ENCODE measurements around the gene NSDHL.
A peak's percentile ranks its signal among the peaks of the same experiment; 100 is the strongest.

The NSDHL gene

GRCh38 chrX:152896450-152896849 lies 65.6 kb downstream of the NSDHL start:
- TF ChIP-seq CTCF (IDR thresholded peaks at IDR 0.05; ENCODE audit: low read depth, low read length, missing control alignments) = no peak
- in situ Hi-C loops (cut with HindIII; ENCODE audit: low pct_ligation_motif_present, low sequenced_read_pairs) = no loop called here
- Histone ChIP-seq H3K27me3 (replicated peaks) (no peaks in the 10 kb centered on the region), H3K36me3 (replicated peaks) (no peaks in the 10 kb centered on the region), H3K4me3 (ENCODE audit: low read depth, low read length) (no peak overlapping the region), H3K27ac (no peak overlapping the region)
- peak; percentile 16 for DNase-seq

DNA sequence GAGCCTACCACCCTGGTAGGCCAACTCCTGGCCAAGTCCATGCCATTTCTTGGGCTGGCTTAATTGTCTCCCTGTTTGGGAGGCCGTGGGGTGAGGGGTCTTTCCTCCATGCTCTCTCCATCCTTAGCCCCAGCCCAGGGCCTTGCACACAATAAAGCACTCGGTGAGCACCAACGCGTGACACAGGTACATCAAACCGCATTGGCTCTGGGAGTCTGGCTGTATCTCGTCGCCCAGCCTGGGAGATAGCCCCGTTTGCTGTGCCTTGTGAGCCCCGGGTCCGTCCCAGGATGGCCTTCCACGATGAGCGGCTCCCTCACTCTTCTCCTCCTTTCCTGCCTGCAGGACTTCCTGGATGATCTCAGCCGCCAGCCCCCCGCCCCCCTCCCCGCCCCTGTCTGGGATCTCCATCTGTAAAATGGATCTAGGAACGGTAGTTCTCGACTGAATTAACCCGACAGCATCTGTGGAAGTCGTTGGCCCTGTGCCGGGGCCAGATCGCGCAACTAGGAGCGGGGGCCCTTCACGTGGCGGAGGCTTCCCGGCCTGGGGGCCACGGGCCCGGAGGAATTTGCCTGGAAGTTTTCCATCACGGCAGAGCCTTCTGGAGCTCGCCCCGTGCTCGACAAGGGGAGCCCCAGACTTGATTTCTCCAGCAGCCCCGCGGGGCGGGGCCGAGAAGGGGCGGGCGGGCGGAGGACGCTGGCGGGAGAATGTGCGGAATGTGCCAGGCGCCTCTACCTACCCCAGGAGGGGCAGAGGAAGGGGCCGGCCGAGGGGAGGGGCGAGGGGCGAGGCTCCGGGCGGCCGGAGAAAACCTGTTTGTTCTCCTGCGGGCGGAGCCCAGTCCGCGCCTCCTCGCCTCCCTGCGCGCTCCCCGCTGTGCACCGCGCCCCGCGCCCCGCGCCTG lies 66.6 kb downstream of the NSDHL start, which contains the start of gene ZNF185:
ZNF185 (plus strand) TSS at position 846 of the 910 bp plus-strand sequence. CDS start 16,423 bp downstream, outside the sequence.
- in situ Hi-C loops (cut with HindIII; ENCODE audit: low pct_ligation_motif_present, low sequenced_read_pairs) = no loop called here
- no peak for DNase-seq
- H3K4me3 ChIP-seq (ENCODE audit: low read depth, low read length) = peak within 1 kb of the TSS; percentile 35

GRCh38 chrX:152898442-152898841 lies 67.6 kb downstream of the NSDHL start:
- in situ Hi-C loops (cut with HindIII; ENCODE audit: low pct_ligation_motif_present, low sequenced_read_pairs) = no loop called here
- H3K27me3 ChIP-seq (replicated peaks) = no peaks in the 10 kb centered on the region
- no peak for TF ChIP-seq CTCF (IDR thresholded peaks at IDR 0.05; ENCODE audit: low read depth, low read length, missing control alignments)
- H3K36me3 ChIP-seq (replicated peaks) = no peaks in the 10 kb centered on the region
- H3K27ac ChIP-seq = no peak overlapping the region
- H3K4me3 ChIP-seq (ENCODE audit: low read depth, low read length) = peak overlapping the region; percentile 35
- no peak for DNase-seq

More for the DNA sequence above, 66.6 kb downstream of the NSDHL start, which contains the start of gene ZNF185:
- Histone ChIP-seq H3K27me3 (replicated peaks) (no peaks in the 10 kb centered on the region), H3K36me3 (replicated peaks) (no peaks in the 10 kb centered on the region), H3K27ac (no peak within 1 kb of the TSS)
- no peak for TF ChIP-seq CTCF (IDR thresholded peaks at IDR 0.05; ENCODE audit: low read depth, low read length, missing control alignments)

DNA sequence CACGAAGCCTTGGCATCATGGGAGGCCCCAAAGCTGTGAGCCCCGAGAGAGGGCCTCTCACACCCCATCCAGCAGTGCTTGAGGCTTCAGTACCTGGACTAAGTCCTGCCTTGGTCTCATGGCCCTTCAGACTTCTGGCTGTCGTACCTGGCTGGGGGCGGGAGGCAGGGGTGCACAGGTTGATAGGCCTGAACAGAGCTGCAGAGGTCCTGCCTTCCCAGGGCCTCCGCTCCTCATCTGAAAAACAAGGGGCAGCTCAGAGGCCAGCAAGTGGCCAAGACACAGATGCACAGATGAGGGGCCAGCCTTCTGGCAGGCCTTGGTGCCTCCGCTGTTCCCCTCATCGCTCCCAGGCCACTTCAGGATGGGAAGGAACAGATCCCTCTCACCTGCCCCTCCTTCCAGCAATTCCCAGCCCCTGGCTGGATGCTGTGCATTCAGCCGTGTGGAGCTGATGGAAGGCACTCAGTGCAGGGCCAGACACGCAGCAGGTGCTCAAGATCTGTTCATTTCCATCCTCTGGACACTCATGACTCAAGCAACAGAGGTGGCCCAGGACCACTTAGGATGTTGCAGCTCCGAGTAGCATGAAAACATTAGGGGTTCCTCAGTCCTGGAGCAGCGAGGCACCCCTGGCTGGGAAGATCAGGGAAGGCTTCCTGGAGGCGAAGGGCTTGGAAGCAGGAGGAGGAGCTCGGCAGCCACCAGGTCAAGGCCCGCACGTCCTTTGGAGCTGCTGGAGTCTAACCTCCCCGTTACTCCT lies 68.4 kb downstream of the NSDHL start:
- no peak for DNase-seq
- H3K36me3 ChIP-seq (replicated peaks) = no peaks in the 10 kb centered on the region
- H3K27me3 ChIP-seq (replicated peaks) = no peaks in the 10 kb centered on the region
- no peak overlapping the region for H3K4me3 ChIP-seq (ENCODE audit: low read depth, low read length)
- in situ Hi-C loops (cut with HindIII; ENCODE audit: low pct_ligation_motif_present, low sequenced_read_pairs) = no loop called here
- TF ChIP-seq CTCF (IDR thresholded peaks at IDR 0.05; ENCODE audit: low read depth, low read length, missing control alignments) = no peak
- H3K27ac ChIP-seq = no peak overlapping the region

- in situ Hi-C loops (cut with HindIII; ENCODE audit: low pct_ligation_motif_present, low sequenced_read_pairs) = no loop called here
- no peak for TF ChIP-seq CTCF (IDR thresholded peaks at IDR 0.05; ENCODE audit: low read depth, low read length, missing control alignments)
- H3K36me3 ChIP-seq (replicated peaks) = no peaks in the 10 kb centered on the region
- DNase-seq = no peak
- no peaks in the 10 kb centered on the region for H3K27me3 ChIP-seq (replicated peaks)
- H3K27ac ChIP-seq = no peak overlapping the region
- no peak overlapping the region for H3K4me3 ChIP-seq (ENCODE audit: low read depth, low read length)
Measured at GRCh38 chrX:152899874-152900719, 69.2 kb downstream of the NSDHL start.

Data from brain microvascular endothelial cell (primary cell).